ENCODE measurements around the gene MSI2.

MSI2 gene

DNA sequence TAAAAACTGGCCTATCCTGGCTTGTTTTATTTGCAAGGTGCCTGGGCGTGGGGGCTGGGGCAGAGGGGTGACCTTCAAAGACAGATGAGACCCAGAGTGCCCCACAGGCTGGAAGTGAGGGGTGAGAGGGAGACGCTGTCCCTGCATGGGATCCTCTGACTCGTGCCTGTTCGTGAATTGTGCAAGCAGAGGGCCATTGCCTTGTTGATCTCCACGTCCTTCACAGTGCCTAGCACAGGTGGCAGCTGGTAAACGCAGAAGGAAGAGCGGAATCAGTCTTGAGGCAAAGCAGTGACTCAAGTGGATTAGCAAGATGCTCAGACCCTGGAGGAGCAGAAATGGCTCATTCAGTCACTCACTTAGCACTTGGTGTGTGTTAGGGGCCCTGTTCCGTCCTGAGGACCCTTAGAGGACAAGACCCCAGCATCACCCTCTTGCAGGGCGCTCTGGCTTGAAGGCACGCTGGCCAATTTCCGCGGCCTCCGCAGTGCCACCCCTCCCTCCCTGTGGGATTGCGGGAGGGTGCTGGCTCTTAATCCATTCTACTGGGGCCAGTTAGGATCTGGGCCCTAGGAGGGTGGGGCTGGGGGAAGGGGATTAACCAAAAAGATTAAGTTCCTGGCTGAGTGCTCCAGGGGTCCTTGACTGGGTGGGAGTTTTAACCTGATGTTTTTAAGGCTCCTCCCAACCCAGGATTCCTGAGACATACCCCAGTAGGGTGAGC lies 337.6 kb downstream of the MSI2 start:
- peak in 2 of 10 donors; percentile 59 to 66 for DNase-seq
- intact Hi-C loops (cut with DNase I): no loop called here

DNA sequence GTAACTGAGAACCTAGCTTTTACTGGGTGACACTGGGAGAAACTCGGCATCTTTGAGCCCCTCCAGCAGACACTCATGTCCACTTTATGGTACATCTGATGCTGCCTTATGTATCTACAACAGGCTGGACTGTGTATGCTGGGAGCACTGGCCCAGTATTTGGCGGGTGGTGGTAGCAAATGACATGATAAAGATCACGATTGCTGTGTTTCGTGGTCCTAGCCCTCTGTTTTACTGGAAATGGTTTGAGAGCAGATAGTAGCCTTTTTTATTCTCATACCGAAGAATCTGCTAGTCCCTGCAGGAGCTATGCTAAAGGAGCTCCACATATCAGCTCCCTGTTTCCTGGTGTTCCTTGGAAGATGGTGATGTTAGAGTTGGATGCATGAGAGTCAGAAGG lies 338.4 kb downstream of the MSI2 start:
- intact Hi-C loops (cut with DNase I): loop anchor here (5.0 kb wide), 1 partner anchor 153 kb away; the partner anchor contains the start of gene CCDC182
- DNase-seq: peak in 1 of 10 donors; percentile 3

DNA sequence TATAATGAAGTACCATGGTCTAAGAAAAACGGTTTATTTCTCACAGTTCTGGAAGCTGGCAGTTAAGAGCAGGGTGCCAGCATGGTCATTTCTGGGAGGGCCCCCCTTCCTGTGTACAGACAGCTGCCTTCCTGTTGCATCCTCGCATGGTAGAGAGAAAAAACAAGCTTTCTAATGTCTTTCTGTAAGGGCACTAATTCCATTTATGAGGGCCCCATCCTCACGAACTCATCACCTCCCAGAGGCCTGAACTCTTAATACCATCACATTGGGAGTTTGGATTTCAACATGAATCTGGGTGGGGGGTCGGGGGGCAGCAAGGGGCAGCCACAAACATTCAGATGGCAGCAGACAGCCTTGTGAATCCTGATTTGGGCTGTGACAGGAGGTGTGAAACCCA lies 339.1 kb downstream of the MSI2 start:
- peak in 1 of 10 donors; percentile 1 for DNase-seq
- intact Hi-C loops (cut with DNase I): loop anchor here (5.0 kb wide), 1 partner anchor 152 kb away; the partner anchor contains the start of gene CCDC182

DNA sequence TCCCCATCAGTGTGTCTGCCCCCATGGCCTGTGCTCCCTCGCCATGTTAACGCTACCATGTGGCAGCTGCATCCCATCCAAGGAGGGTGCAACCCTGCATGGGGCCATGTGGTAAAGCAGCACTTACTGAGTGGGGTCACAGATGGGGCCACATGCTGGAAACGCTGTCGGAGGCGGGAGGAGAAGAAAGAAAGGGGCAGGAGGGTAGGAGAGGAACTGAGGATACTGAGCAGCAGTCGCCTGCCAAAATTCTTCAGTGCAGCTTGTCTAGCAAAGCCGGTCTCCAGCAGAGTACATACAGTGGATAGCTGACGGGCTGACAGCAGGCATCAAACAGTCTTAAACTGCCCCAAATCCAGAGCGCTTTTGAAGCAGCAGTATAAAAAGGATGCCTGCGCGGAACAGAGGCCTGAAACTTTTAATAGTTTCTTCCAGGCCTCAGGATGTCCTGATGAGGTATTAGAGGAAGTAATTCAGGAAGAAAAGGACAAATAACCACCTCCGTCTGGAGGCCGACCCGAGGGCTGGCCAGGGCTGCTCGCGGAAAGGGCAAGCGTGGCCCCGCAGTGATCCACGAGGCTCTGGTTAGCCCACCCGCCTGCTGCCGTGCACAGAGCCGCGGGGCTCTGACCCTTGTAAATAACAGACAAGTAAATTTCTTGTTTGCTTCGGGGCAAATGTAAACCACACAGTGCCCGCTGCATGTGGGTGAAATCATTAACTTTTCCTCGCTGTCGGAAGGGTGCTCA lies 339.8 kb downstream of the MSI2 start:
- intact Hi-C loops (cut with DNase I): loop anchor here (5.0 kb wide), 1 partner anchor 151 kb away; the partner anchor contains the start of gene CCDC182
- peak in 2 of 10 donors; percentile 52 to 59 for DNase-seq

DNA sequence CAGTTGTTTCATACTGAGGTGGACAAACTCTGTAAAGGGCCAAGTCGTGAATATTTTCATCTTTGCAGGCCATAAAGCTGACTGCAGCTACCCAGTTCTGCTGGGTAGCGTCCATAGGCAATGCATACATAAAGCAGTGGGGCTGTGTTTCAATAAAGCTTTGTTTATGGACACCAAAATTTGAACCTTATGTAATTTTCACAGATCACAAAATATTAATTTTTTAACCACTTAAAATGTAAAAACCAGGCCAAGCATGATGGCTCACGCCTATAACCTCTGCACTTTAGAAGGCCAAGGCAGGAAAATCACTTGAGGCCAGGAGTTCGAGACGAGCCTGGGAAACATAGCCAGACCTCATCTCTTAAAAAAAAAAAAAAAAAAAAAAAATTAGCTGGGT lies 340.8 kb downstream of the MSI2 start:
- intact Hi-C loops (cut with DNase I): loop anchor here (5.0 kb wide), 1 partner anchor 150 kb away; the partner anchor contains the start of gene CCDC182
- no peak for DNase-seq

DNA sequence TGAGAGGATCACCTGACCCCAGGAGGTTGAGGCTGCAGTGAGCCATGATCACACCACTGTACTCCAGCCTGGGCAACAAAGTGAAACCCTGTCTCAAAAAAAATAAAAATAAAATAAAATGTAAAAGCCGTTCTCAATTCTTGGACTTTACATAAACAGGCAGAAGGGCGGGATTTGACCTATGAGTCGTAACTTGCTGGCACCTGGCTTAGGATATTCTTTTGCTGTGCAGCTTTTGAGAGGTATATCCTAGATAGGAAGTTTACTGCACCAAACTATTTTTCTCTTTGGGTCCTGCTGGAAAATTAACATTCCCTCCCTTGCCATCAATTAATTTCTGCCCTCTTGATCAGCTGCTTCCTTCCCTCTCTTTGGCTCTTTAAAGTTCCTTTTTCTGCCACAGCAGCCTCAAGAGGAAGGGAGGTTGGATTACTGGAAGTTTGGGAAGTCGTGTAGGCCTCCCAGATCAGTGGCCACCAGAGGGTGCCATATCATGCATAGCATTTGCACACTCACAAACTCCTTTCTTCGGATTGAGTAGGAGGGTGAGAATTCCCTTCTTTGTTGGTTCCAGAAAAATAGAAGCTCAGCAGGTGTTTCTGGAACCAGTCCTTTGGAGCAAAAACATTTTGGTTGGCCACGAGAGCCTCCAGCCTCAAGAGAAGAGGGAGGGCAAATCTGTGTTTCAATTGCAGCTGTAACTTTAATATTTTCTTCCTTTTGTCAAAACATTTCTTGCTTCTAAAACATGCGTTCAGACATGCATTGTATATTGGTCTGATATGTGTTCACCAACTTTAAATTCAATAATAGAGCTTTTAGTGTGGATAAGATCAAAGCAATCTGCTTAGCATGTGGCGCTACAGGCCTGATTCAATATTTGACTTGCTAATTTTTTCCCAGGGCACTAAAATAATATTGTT lies 341.5 kb downstream of the MSI2 start:
- peak in 9 of 10 donors; percentile 51 to 96 (median 78) for DNase-seq
- intact Hi-C loops (cut with DNase I): loop anchor here (2.0 to 5.0 kb wide), 2 partner anchors 75 to 150 kb away; partner anchors contain the start of gene CCDC182

DNA sequence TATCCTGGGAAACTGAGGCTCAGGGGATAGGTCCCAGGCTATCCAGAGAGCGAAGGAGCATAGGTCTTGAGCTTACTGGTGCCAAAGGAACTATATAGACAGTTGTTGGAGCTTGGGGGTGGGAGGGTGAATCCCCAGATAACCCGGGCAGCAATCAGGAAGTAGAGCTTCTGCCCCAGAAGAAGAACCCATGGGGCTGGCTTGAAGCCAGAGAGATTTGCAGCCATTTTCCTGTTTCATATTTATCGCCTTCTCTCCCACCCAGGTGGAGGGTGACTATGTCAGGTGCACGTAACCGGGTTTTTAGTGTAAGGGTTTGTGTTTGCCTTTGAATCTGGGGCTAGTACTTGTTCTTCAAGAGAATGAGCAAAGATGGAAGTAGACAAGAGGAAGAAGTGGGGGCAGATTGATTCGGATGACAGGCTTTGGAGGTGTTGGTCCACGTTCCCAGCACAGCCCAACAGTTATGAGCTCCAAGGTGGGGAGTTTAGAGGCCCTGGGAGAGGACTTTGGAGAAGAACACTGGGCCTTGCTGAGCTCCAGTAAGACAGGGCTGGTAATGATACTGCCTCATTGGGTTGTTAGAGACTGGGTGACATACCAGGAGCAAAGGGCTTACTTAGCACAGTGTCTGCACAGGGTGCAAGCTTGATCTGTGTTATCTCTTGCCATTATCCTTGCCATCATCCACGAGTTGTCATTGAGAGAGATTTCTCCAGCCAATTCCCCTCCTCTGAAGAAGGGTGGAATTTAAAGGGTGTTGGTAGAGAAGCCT lies 343.1 kb downstream of the MSI2 start:
- intact Hi-C loops (cut with DNase I): loop anchor here (2.0 to 5.0 kb wide), 2 partner anchors 73 to 148 kb away; partner anchors contain the start of gene CCDC182
- DNase-seq: peak in 1 of 10 donors; percentile 16

DNA sequence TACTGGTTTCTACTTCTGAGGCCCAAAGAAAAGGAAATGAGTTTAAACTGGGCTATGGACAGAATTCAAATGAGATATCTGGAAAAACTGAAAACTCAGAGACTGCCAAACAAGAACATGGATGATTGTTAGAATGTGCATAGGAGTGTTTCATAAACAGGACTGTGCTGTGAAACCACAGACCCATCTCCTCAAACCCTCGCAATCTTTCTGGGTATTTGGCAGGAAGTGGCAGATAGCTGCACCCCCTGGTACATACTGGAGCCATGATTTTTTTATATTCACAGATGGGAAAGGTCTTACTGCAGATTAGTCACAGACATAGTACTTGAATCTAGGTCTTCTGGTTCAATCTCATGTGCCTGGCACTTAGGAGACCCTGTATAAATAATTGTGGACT lies 343.8 kb downstream of the MSI2 start:
- intact Hi-C loops (cut with DNase I): no loop called here
- no peak for DNase-seq

DNA sequence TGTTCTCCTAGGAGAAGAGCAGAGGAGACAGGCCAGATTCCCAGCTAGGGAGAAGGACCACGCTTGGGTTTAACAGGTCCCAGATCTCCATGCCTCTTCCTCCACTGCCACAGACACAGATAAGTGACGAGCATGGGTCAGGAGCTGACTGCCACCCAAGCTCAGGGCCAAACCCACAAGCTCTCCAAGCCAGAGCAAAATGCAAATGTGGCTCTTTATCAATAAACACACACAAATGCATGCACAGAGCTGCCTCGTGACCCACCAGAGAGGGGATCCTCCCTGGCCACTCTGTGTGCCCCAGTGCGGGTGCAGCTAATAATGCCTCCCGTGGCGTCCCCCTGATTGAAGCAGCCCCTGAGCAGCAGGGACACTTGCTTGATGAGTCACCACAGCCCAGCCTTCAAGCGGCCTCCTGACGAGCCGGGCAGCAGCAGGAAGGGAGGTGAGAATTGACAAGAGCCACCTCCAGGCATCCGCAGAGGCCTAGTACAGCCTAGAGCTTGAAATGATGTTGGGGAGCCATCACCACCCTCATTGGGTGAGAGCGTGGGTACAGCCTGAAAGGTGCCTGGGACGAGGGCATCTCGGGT lies 344.9 kb downstream of the MSI2 start:
- intact Hi-C loops (cut with DNase I): no loop called here

DNA sequence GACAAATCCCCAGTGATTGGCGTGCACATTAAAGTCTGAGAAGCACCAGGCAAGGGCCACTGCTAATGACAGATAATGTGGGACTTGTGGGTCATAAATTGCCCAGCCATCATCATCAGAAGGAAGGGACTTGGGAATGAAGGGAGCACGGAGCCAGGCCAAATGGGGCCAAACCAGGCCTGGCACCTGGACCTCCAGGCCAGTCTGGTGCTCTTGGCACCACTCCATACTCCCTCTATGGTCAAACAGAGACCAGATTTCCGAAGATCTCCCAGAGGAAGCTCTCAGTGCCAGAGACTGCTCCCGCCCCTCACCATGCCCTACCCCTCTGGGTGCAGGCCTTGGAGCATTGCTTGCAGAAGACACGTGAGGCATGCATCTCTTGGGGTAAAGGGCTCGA lies 346.6 kb downstream of the MSI2 start:
- DNase-seq: peak in 1 of 10 donors; percentile 55
- intact Hi-C loops (cut with DNase I): loop anchor here (1.0 kb wide), 1 partner anchor 66 kb away; no protein-coding TSS in a partner anchor

More for the DNA sequence above, 344.9 kb downstream of the MSI2 start:
- DNase-seq: peak in 3 of 10 donors; percentile 27 to 50 (median 37)

DNA sequence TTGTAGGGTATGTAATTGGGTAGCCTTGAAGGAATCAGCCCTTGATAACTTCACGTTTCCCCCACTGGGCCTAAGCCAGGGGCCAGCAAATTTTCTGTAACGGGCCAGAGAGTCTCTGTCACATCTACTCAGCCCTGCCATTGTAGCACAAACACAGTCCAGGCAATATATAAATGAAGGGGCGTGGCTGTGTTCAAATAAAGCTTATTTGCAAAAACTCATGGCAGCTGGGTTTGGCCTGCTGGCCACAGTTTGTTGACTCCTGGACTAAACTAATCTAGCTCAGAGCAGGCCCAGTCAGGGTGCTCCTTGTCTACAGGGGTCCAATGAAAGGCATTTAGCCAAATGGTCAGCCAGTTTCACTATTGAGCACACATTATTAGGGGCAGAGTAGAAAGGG lies 347.2 kb downstream of the MSI2 start:
- no peak for DNase-seq
- intact Hi-C loops (cut with DNase I): loop anchor here (1.0 kb wide), 1 partner anchor 66 kb away; no protein-coding TSS in a partner anchor

DNA sequence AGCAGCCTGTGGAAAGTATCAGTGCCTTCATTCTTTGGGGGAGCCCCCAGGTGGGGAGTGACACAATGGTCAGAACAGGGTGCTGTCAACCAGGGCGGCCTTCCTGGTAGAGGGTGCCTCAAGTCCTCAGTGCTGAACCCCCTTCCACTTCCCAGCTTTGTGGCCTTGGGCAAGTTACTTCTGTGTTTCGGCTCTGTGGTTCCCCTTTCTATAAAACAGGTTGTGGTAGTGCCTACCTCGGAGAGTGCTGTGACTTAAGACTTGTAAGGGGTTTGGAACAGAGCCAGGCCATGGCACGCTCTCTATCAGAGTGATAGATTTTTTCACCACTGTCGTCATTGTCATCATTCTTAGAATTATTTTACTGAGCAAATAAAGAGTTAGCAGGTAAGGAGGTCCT lies 347.7 kb downstream of the MSI2 start:
- peak in 1 of 10 donors; percentile 34 for DNase-seq
- intact Hi-C loops (cut with DNase I): loop anchor here (1.0 kb wide), 1 partner anchor 65 kb away; no protein-coding TSS in a partner anchor

DNA sequence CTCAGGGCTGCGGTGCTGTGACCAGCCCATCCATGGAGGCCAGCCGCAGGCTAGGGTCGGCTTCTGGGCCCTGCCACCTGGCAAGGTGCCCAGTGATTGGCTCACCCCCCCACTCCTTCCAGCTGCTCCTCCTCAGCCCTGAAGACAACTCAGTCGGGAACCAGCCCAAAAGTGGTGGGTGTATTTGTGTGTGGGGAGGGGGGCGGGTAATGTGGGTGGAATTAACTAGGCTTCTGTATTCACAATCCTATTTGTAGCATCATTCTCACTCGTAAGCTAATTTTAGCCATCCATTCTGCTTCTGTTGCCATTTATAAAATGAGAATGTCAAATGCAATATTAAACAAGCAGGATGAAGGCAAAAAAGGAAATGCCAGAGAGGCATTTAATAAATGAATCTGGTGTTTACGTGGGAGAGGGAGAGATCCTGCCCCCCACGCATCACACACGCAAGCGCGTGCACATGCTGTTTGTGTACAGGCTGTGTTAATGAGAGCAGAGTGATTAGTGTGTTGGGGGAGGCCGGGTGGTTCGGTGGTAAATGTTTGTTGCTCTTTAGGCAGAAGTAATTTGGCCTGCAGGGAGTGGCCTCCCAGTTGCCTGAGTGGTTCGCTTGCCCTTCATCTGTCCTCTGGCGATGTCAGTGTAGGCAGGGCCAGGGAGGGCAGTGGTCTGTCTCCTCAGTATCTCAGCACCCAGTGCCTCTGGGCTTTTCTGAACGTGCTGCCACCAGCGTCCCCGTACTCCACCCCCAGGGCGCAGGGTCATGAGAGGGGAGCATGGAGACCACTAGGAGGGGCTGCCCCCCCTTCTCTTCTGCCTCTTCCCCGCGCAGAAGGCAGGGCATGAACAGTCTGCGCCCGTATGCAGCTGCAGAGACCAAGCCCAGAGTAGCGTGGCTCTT lies 348.7 kb downstream of the MSI2 start:
- intact Hi-C loops (cut with DNase I): no loop called here
- peak in 7 of 10 donors; percentile 52 to 88 (median 56) for DNase-seq

DNA sequence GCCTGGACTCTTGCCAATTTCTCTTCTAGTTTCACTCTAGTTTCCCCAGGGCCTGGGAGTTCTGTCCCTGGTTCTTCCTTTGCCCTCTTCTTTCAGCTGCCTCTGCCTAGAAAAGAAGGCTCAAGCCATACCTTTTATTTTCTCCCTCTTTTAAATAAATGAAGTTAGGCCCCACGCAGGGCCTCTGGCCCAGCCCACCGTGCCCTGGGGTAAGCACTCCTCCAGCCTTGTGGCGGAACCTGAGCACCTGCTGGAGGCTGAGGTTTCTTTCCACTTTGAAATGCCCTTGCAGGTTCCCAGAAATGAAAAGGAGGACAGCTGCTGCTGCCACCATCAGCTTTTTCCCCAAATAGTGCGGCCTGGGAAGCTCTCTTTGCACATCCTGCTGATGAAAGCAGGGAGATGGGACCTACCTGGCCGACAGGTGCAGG lies 349.4 kb downstream of the MSI2 start:
- intact Hi-C loops (cut with DNase I): no loop called here
- no peak for DNase-seq

DNA sequence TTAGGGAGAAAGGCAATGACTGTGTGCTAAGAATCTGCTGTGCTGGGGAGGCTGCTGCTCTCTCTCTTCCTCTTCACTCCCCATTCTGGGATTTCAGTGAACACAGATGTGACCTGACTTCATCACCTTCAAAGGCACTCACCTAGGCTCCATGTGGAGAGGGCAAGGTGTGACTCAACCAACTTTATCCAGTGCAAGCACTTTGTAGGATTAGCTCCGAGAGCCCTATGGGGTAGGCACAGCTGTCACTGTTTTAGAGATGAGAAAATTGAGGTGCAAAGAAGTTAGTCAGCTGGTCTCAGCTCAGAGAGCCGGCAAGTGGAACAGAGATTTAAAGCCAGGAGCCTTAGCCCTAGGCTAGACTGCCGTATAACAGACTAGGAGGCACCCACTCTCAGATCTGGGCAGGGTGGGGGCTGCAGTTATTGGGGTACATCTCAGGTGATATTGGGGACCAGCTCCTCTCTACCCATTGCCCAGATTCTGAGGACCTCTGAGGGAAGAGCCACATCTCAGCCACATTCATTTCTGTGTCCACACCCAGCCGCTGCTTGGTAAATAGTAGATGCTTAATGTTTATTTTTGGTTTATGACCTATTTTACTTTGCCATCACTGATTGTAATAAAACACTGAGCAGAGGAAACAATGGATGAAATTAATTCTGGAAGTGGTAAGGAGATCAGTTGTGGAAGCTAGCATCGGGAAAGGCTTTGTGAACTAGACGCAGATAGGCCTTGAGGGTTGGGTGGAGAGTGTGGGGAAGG lies 350.0 kb downstream of the MSI2 start:
- DNase-seq: no peak
- intact Hi-C loops (cut with DNase I): no loop called here

DNA sequence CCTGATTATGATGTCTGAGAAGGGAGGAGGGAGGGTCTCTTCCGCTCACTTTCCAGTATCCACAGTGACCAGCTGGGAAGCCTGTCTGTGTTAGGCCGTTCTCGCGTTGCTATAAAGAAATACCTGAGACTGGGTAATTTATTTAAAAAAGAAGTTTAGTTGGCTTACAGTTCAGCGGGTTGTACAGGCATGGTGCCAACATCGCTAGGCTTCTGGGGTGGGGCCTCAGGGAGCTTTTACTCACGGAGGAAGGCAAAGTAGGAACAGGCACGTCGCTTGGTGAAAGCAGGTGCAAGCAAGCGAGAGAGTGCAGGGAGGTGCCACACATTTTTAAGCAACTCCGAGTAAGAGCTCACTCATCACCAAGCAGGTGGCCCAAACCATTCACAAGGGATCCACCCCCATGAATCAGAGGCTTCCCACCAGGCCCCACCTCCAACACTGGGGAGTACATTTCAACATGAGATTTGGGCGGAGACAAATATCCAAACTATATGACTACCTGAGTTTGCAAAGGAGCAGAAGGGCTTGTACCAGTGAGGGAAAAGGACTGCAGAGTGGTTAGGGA lies 351.3 kb downstream of the MSI2 start:
- no peak for DNase-seq
- intact Hi-C loops (cut with DNase I): no loop called here
